H9 (cell line): ENCODE measurements around the gene ANO2. TPM values are rescaled to one million over a fixed set of nuclear protein-coding genes. Genes with fewer than 3 reads are reported as not detected.
A peak's percentile ranks its signal among the peaks of the same experiment; 100 is the strongest.

Experiments
- DNase-seq: peaks from one replicate; pipeline ENCODE4 v3.0.0-alpha.2; 2017
- H2AFZ ChIP-seq: one replicate; pipeline ENCODE4 v1.6.1; 2013; ENCODE audit warnings: mild to moderate bottlenecking, low read length, control low read depth, moderate library complexity
- H2AK5ac ChIP-seq: 2 replicates; pipeline ENCODE4 v1.6.1; 2013; ENCODE audit warnings: low read length, control low read depth, mixed read lengths; ENCODE audit not compliant: insufficient read length
- H2BK120ac ChIP-seq: one replicate; pipeline ENCODE4 v1.6.1; 2013; ENCODE audit warnings: low read depth, mild to moderate bottlenecking, low read length, control low read depth, inconsistent platforms; ENCODE audit not compliant: poor library complexity, severe bottlenecking
- H2BK12ac ChIP-seq: 2 replicates; pipeline ENCODE4 v1.6.1; 2013; ENCODE audit warnings: low read length, control low read depth, mixed read lengths, low read depth; ENCODE audit not compliant: insufficient read length
- H2BK15ac ChIP-seq: 2 replicates; pipeline ENCODE4 v1.6.1; 2013; ENCODE audit warnings: low read depth, low read length, control low read depth
- H2BK20ac ChIP-seq: one replicate; pipeline ENCODE4 v1.6.1; 2013; ENCODE audit warnings: low read depth, mild to moderate bottlenecking, low read length, control low read depth, inconsistent platforms; ENCODE audit not compliant: poor library complexity, severe bottlenecking
- H2BK5ac ChIP-seq: 2 replicates; pipeline ENCODE4 v1.6.1; 2013; ENCODE audit warnings: low read length, control low read depth, mixed read lengths; ENCODE audit not compliant: insufficient read length
- H3K14ac ChIP-seq: 2 replicates; pipeline ENCODE4 v1.6.1; 2013; ENCODE audit warnings: low read length, control low read depth; ENCODE audit not compliant: insufficient read depth
- H3K18ac ChIP-seq: 2 replicates; pipeline ENCODE4 v1.6.1; 2013; ENCODE audit warnings: low read depth, mild to moderate bottlenecking, mixed read lengths, low read length, control low read depth; ENCODE audit not compliant: insufficient read length
- H3K23ac ChIP-seq: 2 replicates; pipeline ENCODE4 v1.6.1; 2013; ENCODE audit warnings: low read length, control low read depth, mixed read lengths, low read depth; ENCODE audit not compliant: insufficient read length
- H3K23me2 ChIP-seq: 2 replicates; pipeline ENCODE4 v1.6.1; 2013; ENCODE audit warnings: low read depth, mild to moderate bottlenecking, mixed read lengths, low read length, control low read depth; ENCODE audit not compliant: insufficient read length, poor library complexity, severe bottlenecking
- H3K27ac ChIP-seq: 2 replicates; pipeline ENCODE4 v1.5.1; 2013; ENCODE audit warnings: low read length, control low read depth, mixed read lengths, low read depth; ENCODE audit not compliant: insufficient read length
- H3K27me3 ChIP-seq: 2 replicates; pipeline ENCODE4 v1.6.1; 2013; ENCODE audit warnings: low read length, control low read depth, inconsistent platforms; ENCODE audit not compliant: insufficient read depth
- H3K4ac ChIP-seq: 2 replicates; pipeline ENCODE4 v1.6.1; 2013; ENCODE audit warnings: low read depth, mild to moderate bottlenecking, control low read depth, inconsistent platforms, low read length, moderate library complexity
- H3K4me1 ChIP-seq: 2 replicates; pipeline ENCODE4 v1.6.1; 2013; ENCODE audit warnings: low read length, control low read depth, inconsistent platforms; ENCODE audit not compliant: insufficient read depth
- H3K4me2 ChIP-seq: 2 replicates; pipeline ENCODE4 v1.6.1; 2013; ENCODE audit warnings: low read length, control low read depth, mixed read lengths; ENCODE audit not compliant: insufficient read length, insufficient read depth
- H3K56ac ChIP-seq: 2 replicates; pipeline ENCODE4 v1.6.1; 2013; ENCODE audit warnings: low read depth, mild to moderate bottlenecking, mixed read lengths, low read length, control low read depth; ENCODE audit not compliant: insufficient read length
- H3K79me1 ChIP-seq: 2 replicates; pipeline ENCODE4 v1.6.1; 2013; ENCODE audit warnings: low read depth, mild to moderate bottlenecking, moderate library complexity, low read length, control low read depth, inconsistent platforms; ENCODE audit not compliant: insufficient read depth, poor library complexity, severe bottlenecking
- H3K79me2 ChIP-seq: 2 replicates; pipeline ENCODE4 v1.6.1; 2013; ENCODE audit warnings: low read length, control low read depth, inconsistent platforms; ENCODE audit not compliant: insufficient read depth
- H3K9ac ChIP-seq: 2 replicates; pipeline ENCODE4 v1.6.1; 2013; ENCODE audit warnings: low read length, control low read depth, mixed read lengths; ENCODE audit not compliant: insufficient read length; ENCODE audit errors: extremely low read depth
- H3K9me3 ChIP-seq: one replicate; pipeline ENCODE4 v1.6.1; 2013; ENCODE audit warnings: low read depth, low read length, inconsistent platforms; ENCODE audit not compliant: control insufficient read depth
- H3T11ph ChIP-seq: one replicate; pipeline ENCODE4 v1.6.1; 2013; ENCODE audit warnings: mild to moderate bottlenecking, low read length, control low read depth, inconsistent platforms
- H4K20me1 ChIP-seq: one replicate; pipeline ENCODE4 v1.6.1; 2013; ENCODE audit not compliant: control insufficient read depth, insufficient read length, insufficient read depth
- H4K5ac ChIP-seq: 2 replicates; pipeline ENCODE4 v1.6.1; 2013; ENCODE audit warnings: low read depth, mild to moderate bottlenecking, mixed read lengths, low read length, control low read depth; ENCODE audit not compliant: insufficient read length
- H4K8ac ChIP-seq: replicated peaks from 2 replicates; pipeline ENCODE4 v1.6.1; 2013; ENCODE audit warnings: low read length, control low read depth, mixed read lengths, low read depth; ENCODE audit not compliant: insufficient read length
- H4K91ac ChIP-seq: 2 replicates; pipeline ENCODE4 v1.6.1; 2013; ENCODE audit warnings: low read depth, mild to moderate bottlenecking, moderate library complexity, mixed read lengths, low read length, control low read depth; ENCODE audit not compliant: insufficient read length
- H3K27ac Mint-ChIP-seq, 3 experiments: 2 replicates in 2 of 3; 3 replicates in 1 of 3; pipeline ENCODE4 v1.8.0; 2020 to 2021; ENCODE audit warnings: mixed read lengths in 3 of 3, mild to moderate bottlenecking in 1 of 3, moderate library complexity in 1 of 3
- H3K27me3 Mint-ChIP-seq: 2 replicates; pipeline ENCODE4 v1.8.0; 2021; ENCODE audit warnings: low read depth, mild to moderate bottlenecking, moderate library complexity, mixed read lengths
- H3K36me3 Mint-ChIP-seq, 3 experiments: 2 replicates in 2 of 3; 3 replicates in 1 of 3; pipeline ENCODE4 v1.8.0; 2020 to 2021; ENCODE audit warnings: low read depth in 3 of 3, mixed read lengths in 3 of 3; ENCODE audit not compliant: insufficient read depth in 1 of 3
- H3K4me1 Mint-ChIP-seq, 2 experiments: 2 replicates each; pipeline ENCODE4 v1.8.0; 2020; ENCODE audit warnings: mixed read lengths in 2 of 2
- H3K4me3 Mint-ChIP-seq, 2 experiments: 2 replicates in 1 of 2; 3 replicates in 1 of 2; pipeline ENCODE4 v1.8.0; 2020 to 2021; ENCODE audit warnings: mild to moderate bottlenecking in 2 of 2, mixed read lengths in 2 of 2, moderate library complexity in 1 of 2
- H3K9me3 Mint-ChIP-seq, 2 experiments: 2 replicates in 1 of 2; 3 replicates in 1 of 2; pipeline ENCODE4 v1.8.0; 2020; ENCODE audit warnings: mild to moderate bottlenecking in 2 of 2, mixed read lengths in 2 of 2, moderate library complexity in 1 of 2
- CTCF ChIP-seq: fragments of 200-600 bp; sonication (generic); conservative IDR thresholded peaks from 3 replicates; pipeline ENCODE4 v1.8.0; 2021; ENCODE audit warnings: antibody characterized with exemption, mild to moderate bottlenecking
- WGBS: extraction: QIAGEN DNeasy Blood & Tissue Kit; methylation state at CpG from one replicate; pipeline ENCODE4 v1.1.7; 2013; ENCODE audit warnings: missing lambda C conversion rate, low lambda C conversion rate, mixed read lengths; ENCODE audit not compliant: insufficient read length; ENCODE audit errors: extremely low coverage; 5-methylcytosine and 5-hydroxymethylcytosine counted together
- total RNA-seq: library from RNA; stranded (reverse); gene quantifications from 2 replicates; pipeline ENCODE4 v1.2.1, GENCODE V29; 2021

Gene ANO2
- total RNA-seq, 1 experiment from 2014 or later = 3.8 TPM

- Histone ChIP-seq H3K56ac (no peak overlapping the region), H4K20me1 (no peaks in the 10 kb centered on the region)
- no CpG with 5 or more reads among the region's 6 CpGs for WGBS
Measured at GRCh38 chr12:5694759-5695409, 250.2 kb downstream of the ANO2 start.

More at GRCh38 chr12:5694759-5695409, 250.2 kb downstream of the ANO2 start:
- Histone ChIP-seq H2AFZ (no peak overlapping the region), H3K79me2 (no peaks in the 10 kb centered on the region; the same call in 1 of the 2 replicates), H3K23ac (no peak overlapping the region), H3K4me1 (no peaks in the 10 kb centered on the region), H3K27ac (no peak overlapping the region), H3K9ac (no peak overlapping the region), H3K27me3 (no peaks in the 10 kb centered on the region), H2BK5ac (no peak overlapping the region), H2BK12ac (no peak overlapping the region), H3K4ac (no peak overlapping the region), H2AK5ac (no peak overlapping the region), H2BK20ac (no peak overlapping the region), H4K5ac (no peak overlapping the region), H2BK120ac (no peak overlapping the region), H3T11ph (no peak overlapping the region), H3K18ac (no peak overlapping the region), H3K79me1 (no peaks in the 10 kb centered on the region), H3K23me2 (peaks cover 4% of the 10 kb centered on the region), H3K14ac (no peak overlapping the region), H3K4me2 (no peak overlapping the region), H2BK15ac (no peak overlapping the region), H4K91ac (no peak overlapping the region), H4K8ac (no peak overlapping the region), H3K9me3 (no peaks in the 10 kb centered on the region)
- H3K27ac Mint-ChIP-seq = no peak overlapping the region
- peaks cover 33 to 39% of the 10 kb centered on the region in 2 experiments for H3K9me3 Mint-ChIP-seq
- DNase-seq = peak; percentile 4
- no peak overlapping the region for H3K4me3 Mint-ChIP-seq
- H3K4me1 Mint-ChIP-seq = no peaks in the 10 kb centered on the region
- H3K36me3 Mint-ChIP-seq = peaks cover 3 to 16% (median 13%) of the 10 kb centered on the region in 3 experiments; a peak in 5 of 7 replicates
- peaks cover 13% of the 10 kb centered on the region for H3K27me3 Mint-ChIP-seq
- TF ChIP-seq CTCF = no peak
